ENCODE data around the gene PSMD8.
A peak's percentile ranks its signal among the peaks of the same experiment; 100 is the strongest.
"Not testable (repeated sequence)": the region's sequence is repeated elsewhere in the genome, so short reads cannot be mapped to it uniquely, and the experiment has no call there.

Gene PSMD8

DNA sequence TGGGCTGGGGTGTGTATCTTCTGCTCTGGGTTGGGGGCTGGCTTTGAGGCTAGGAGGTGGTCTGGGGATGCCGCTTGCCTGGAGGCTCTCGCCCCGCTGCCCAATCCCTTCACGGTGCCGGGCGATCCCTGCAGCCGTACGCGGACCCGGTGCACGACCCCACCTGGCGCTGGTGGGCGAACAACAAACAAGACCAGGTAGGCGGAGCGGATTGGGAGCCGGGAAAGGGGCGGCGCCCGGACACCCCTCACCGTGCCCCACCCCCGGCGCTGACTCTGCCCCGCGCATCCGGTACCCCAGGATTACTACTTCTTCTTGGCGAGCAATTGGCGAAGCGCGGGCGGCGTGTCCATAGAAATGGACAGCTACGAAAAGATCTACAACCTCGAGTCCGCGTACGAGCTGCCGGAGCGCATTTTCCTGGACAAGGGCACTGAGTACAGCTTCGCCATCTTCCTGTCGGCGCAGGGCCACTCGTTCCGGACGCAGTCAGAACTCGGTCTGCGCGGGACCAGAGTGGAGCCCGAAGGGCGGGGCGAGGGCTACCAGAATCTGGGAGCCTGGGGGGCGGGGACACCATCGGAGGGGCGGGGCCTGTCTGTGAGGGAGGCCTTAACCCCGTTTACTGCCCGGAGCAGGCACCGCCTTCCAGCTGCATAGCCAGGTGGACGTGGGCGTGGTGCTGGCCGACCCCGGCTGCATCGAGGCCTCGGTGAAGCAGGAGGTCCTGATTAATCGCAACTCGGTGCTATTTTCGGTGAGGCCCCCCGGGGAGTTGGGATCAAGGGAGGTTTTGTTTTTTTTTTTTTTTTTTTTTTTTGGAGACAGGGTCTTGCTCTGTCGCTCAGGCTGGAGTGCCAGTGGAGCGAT is 12.1 kb upstream of the PSMD8 start:
- DNase-seq, result peak; percentile 41

DNA sequence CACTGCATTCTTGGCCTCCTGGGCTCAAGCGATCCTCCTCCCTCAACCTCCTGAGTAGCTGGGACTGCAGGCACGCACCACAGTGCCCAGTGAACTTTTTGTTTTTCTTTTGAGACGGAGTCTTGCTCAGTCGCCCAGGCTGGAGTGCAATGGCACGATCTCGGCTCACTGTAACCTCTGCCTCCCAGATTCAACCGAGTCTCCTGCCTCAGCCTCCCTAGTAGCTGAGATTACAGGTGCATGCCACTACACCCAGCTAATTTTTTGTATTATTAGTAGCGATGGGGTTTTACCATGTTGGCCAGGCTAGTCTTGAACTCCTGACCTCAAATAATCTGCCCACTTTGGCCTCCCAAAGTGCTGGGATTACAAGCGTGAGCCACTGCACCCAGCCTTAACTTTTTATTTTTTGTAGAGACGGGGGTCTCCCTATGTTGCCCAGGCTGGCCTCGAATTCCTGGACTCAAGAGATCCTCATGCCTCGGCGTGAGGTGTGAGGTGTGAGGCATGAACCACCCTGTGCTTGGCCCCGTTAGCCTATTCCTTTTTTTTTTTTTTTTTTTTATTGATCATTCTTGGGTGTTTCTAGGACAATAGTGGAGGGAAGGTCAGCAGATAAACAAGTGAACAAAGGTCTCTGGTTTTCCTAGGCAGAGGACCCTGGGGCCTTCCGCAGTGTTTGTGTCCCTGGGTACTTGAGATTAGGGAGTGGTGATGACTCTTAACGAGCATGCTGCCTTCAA is 11.3 kb upstream of the PSMD8 start:
- DNase-seq, result not testable (repeated sequence)

DNA sequence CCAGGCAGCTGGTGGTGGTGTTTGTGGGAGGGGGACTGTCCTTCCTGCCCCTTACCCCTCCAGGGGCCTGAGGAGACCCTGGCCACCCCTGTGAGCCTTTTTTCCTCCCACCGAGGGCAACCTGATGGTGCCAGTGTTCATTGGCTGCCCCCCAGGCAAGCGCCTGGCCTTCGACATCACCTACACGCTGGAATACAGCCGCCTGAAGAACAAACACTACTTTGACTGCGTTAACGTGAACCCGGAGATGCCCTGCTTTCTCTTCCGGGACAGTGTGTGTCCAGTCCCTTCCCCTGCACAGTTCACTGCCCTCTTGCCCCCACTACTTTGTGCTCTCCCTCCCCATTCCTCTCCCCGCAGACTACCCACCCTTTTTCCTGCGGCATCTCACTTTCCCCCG is 7.3 kb upstream of the PSMD8 start:
- no peak for DNase-seq

DNA sequence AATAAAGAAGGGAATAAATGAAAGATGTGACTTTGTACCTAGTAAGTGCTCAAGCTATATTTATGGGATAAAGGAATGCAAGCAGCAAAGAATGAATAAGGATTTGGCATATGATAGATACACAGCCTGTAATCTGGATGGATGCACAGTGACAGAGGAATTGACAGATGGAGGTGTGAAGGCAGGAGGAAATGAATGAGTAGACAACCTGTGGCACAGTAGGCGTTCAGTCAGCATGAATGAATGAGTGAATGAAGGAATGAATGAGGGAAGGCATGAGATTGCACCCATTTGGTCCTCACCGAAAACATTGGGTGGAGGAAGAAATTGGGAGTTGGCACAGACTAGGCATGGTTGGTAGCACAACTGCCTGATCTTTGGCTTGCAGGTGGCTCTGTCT is 4.8 kb upstream of the PSMD8 start:
- DNase-seq, result no peak

DNA sequence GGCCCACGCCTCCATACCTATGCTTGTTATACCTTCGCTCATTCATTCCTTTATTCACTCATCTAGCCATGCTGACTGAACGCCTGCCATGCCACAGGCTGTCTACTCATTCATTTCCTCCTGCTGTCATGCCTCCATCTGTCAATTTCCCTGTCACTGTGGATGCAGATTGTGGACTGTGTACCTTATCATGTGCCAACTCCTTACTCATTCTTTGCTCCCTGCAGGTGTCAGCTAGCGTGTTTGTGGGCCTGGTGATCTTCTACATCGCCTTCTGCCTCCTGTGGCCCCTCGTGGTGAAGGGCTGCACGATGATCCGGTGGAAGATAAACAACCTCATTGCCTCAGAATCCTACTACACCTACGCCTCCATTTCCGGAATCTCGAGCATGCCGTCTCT is 4.1 kb upstream of the PSMD8 start:
- DNase-seq, result no peak

DNA sequence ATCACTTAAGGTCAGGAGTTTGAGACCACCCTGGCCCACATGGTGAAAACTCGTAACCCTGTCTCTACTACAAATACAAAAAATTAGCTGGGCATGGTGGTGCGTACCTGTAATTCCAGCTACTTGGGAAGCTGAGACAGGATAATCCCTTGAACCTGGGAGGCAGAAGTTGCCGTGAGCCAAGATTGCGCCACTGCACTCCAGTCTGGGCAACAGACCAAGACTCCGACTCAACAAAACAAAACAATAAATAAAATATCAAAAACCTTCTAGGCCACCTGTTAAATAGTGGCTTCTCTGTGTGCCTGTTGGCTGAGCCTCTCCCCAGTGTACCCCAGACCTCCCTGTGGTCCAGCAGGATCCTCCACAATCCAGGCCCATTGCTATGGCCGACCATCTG is 3.3 kb upstream of the PSMD8 start:
- no peak for DNase-seq

DNA sequence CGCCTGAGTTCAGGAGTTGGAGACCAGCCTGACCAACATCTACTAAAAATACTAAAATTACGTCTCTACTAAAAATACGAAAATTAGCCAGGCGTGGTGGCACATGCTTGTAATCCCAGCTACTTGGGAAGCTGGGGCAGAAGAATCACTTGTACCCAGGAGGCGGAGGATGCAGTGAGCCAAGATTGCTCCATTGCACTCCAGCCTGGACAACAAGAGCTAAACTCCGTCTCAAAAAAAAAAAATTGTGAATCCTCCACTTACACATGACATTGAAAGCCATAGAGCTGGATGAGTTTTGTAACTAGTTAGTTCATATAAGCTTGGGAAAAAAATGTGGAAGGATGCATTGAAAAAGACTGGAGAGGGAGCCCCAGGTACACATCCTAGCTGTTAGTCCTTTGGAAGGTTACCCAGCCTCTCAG is 452 bp upstream of the PSMD8 start:
- DNase-seq, result no peak

DNA sequence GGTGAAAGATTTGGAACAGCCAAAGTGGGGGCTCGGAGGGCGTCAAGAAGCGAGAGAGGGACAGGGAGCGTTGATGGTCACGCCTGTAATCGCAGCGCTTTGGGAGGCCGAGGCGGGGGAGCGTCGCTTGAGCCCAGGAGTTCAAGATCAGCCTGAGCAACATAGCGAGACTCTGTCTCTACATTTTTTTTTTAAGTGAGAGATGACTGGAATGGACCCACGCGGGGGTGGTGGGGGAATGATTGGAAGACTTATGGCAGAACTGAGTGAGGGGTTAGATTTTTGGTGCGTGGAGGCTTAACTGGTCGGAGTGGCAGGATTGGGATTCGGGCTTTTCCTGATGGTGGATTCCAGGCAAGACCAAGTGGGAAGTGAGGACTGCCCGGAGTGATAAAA is 725 bp downstream of the PSMD8 start:
- no peak for DNase-seq

DNA sequence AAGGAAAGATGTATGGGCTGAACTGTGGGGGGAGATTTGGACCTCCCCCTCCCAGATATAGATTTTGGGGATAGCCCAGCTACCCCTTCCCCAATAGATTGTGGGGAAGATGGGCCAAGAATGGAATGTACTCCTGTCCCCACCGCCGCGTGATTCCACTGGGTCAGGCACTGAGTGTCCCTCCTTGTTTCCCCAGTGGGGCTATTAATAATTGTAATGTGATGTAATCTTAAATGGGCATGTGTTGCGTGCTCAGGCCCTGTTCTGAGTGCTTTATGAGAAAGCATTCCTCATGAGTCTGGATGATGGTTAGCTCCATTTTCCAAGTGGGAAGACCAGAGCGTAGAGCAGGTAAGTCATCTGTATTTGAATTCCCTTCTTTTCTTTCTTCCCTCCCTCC is 1.4 kb downstream of the PSMD8 start:
- DNase-seq, result no peak

DNA sequence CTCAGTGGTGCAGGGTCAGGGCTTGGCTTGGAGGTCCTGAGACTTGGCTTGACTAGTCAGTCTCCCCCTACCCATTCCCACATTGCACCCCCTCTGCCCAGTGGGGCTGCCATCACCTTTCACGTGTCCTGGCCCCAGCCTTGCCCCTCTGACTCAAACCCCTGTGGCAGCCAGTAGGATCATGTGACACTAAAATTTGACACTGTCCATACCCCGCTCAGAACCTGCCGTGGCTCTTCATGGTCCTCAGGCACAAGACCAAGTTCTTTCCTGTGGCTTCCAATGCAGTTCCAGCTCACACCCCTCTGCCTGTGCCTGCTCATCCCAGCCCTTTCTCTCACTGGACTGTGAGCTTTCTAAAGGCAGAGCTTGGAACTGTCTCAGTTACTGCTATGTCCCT is 2.2 kb downstream of the PSMD8 start:
- DNase-seq, result no peak

DNA sequence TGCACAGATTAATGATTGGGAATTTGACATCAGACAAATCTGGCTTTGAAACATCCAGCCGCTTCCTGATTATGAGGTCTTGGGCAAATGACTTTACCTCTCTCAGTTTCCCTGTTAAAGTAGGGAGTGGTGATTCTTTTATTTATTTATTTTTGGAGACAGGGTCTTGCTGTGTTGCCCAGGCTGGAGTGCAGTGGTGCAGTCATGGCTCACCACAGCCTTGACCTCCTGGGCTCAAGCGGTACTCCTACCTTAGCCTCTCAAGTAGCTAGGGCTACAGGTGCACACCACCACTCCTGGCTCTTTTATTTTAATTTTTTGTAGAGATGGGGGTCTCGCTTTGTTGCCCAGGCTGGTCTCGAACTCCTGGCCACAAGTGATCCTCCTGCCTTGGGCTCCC is 2.7 kb downstream of the PSMD8 start:
- DNase-seq, result no peak

DNA sequence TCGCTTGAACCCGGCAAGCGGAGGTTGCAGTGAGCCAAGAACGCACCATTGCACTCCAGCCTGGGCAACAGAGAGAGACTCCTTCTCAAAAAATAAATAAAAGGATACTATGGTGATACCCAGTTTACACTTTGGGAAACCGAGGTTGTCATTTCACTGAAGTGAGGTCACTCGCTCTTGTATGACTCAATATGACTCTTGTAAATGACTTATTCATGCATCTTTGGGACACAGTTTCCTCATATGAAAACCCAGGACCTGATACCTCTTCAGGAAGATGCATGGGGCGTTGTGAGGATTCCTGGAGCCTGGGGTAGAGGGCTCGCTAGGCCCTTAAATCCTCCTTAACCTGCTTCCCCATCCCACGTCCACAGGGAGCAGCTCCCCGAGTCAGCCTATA is 4.5 kb downstream of the PSMD8 start:
- DNase-seq, result no peak

DNA sequence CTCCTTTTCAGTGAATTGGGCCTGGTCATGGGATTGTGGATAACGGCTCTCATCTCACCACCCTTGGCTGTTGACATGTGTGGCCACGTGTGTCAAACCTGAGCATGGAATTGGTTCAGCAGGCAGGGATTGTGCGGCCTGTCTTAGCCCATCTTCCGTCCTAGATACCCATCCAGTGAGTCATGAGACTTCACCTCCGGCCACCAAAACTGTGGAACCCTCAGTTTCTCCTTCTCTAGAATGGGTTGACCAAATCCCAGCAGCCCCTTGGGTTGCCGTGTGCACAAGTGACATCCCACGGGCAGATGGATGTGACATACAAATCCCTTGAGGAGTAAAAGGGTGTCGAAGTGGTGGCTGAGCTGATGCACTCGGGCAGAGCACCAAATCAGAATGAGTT is 6.8 kb downstream of the PSMD8 start:
- DNase-seq, result no peak

DNA sequence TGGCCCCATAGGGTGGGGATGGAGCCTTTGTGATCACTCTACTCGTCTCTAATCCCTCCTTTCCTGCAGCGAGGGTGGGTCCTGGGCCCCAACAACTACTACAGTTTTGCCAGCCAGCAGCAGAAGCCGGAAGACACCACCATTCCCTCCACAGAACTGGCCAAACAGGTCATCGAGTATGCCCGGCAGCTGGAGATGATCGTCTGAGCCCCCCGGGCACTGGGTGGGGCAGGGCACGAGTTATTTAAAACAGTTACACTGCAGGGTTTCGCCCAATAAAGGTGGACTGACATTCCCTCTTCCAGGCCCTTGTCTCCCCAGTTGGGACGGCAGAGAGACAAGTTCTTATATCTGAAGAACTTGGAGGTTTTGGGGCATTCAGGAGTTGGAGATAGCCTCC is 8.8 kb downstream of the PSMD8 start:
- DNase-seq, result no peak

DNA sequence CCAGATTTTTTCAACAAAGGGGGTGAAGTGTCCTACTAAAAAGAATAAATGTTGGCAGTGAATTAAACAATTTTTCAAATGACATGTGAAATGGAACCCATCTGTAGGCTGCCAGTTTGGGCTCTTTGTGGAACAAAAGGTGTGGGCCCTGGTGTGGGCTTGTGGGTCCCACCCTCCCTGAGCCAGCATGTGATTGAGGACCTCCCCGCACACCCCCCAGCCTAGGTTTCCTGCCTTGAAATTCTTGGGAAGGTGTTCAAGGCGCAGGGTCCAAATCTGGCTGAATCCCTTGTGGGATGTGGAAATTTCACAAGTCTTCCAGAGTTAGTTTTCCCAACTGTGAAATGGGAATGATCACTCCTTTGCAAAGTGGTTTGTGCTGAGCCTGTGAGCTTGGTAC is 9.4 kb downstream of the PSMD8 start:
- no peak for DNase-seq

DNA sequence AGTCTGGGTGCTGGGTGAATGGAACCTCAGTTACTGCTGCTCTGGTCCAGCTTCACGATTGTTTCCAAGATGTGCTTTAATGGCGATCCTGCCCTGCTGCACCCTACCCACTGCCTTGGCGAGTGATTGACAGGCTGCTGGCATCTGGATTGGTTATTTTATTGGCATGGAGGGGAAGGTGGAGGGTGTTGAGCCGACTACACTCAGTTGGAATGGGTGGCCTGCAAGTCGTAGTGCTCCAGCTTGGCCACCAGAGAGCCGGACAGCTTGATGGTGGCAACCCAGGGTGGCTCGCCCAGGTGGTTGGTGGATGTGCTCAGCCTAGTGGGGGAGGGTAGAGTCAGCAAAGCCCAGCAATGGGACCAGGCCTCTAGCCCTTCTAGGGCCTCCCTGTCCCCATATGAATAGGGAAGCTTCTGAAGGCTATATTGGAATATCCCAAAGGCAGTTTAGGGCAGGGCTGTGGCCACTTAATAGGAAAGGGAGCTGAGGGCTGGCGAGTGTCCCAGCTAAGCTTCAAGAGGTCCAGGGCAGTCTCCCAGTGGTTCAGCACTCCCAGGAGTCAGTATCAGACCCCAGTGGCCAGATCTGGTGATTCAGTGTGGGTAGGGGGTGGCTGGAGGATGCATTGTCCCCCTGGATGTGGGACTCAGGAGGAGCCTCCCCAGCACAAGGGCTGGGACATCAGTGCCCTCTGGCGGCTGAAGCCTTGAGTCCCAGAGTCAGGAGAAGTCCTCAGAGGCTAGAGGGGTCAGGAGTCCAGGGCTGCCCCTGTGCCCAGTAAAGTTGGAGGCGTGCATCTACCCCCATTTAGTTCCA is 10.0 kb downstream of the PSMD8 start:
- no peak for DNase-seq

DNA sequence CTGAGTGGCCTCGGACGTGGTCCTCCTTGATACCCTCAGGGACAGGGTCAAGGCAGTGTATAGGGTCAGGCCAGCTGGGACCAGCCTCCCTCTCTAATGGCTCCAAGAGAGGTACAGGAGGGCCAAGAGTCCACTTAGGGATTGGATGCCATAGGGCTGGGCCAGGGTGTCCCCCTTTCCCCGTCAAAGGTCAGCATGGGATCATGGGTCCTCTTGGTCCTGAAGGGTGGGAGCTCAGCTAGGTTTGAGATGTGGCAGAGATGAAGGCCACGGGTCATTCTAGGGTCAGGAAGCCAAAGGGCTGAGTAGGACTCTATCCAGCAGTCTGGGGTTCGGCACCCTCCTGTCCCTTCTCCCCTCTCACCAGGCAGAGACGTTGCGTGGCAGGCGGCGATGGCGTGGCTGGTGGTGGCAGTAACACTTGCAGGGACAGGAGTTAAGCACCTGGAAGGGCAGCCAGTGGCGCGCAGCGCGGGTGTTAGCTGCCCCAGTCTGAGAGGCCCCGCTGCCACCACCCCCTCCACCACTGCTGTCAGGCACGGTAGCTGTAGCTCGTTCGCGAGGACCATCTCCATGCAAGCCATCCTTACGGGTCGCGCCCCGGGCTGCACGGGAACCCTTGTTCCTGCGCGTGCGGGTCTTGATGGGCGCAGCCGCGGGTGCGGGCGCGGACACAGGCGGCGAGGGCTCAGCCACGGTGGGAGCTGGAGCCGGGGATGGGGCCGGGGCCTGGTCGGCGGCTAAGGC is 10.9 kb downstream of the PSMD8 start:
- no peak for DNase-seq

DNA sequence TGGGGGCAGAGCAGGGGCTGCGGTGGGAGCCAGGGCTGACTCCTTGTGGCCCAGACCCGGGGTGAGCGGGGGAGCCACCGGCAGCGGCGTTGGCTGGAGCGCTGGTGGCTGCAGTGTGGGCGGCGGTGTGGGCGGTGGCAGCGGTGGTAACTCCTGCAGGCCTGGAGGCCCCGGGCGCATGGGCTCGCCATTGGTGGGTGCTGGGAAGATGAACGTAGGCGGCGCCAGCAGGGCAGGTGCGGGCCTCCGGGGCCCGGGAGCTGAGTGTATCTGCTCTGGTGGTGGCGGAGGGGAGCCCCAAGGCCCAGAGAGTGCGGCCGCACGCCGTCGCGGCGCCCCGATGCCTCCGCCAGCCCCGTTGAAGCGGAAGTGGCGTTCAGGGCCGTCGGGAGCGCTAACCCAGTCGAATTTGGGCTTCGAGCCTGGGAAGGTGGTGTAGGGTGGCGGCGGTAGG is 11.5 kb downstream of the PSMD8 start:
- no peak for DNase-seq

DNA sequence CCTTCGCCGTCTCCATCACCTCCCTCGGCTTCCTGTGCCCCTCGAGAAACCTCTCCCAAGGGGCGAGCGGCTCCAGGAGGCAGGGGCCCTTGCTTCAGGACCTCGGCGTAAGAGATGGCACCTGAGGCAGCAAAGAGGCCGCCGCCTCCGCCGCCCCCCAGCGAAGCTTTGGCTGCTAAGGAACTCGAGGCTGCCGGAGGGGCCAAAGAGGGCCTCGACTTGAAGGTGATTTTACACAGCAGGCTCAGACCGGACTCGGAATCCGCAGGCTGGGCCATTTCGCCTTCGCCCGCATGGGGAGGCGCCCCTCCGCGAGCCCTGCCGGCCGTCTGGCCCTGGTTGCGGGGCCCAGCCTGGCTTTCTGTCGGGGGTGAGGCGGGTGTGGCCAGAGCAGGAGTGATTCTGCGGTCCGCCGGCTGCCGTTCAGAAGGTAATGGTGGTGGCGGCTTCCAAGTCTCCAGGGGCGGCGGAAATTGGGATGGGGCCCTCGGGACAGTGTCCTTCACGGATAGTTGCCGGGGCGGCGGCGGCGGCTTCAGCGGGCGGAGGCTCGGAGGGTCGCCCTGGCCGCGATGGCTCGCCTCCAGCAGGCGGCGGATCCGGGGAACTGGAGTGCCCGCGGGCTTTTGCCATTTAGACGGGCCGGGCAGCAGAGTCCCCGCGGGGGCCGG is 12.1 kb downstream of the PSMD8 start:
- no peak for DNase-seq

DNA sequence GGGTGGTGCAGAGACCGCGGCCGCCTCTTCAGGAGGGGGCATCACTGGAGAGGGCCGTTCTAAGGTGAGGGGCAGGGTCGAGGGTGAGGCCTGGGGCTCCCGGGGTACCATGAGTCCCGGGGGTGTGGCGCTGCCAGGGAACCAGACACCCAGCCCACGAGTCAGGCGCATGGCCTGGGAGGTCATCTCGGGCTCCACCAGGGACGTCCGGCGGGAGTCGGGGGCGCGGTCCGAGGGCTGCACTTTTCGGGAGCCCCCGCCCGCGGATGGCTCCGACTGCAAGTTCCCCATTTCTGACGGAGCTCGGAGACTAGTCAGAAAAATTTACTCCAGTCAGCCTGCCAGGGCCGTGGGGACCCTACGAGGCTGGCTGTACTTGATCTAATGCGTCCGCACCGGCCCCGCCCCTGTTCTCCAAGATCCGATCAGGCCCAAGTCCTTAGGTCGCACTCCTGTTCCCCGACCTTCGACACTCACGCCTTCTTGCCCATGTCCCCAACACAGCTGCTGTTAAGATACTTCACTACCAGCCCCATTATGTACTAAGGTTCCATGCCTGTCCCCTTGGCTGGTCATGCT is 12.7 kb downstream of the PSMD8 start:
- no peak for DNase-seq

DNA sequence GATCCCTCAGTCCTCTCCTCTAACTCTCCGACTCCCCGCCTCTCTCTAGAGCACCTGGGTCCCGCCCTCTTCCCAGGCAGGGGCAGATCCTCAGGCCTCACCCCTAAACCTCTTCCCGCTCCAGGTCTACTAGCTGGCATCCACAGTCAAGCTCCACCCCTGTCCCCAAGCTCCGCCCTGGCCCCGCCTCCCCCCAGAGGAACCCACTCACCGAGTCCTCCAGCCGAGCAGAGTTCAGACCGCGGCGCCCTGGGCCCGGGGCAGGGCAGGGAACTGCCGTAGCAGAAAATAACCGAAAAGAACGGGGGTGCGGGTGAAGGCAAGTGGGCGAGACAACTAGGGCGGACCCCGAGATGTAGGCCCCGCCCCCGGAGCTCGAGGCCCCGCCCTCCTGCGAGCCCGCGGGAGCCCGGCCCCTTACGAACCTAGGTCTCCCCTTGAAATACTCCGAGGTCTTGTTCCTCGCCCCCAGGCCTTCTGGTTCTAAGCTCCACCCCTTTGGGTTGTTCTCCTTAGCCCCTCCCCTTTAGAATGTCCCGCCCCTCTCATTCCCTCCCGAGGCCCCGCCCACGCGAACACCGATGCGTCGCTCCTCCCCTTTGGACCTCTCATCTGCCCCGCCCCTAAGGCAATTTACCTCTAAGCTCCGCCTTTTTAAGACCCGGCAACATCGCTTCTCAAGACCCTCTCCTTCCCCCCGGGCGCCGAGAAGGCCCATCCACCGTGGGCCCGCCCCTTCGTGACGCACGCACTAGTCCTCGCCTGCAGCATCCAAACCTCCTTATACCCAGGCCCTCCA is 13.4 kb downstream of the PSMD8 start, which contains the start of gene GGN:
GGN (minus strand) TSS at position 485 of the 799 bp plus-strand sequence. CDS start 773 bp downstream, outside the sequence.
- peak; percentile 80 for DNase-seq

All from effector CD8-positive, alpha-beta T cell (primary cell).